ENCODE data around the gene CRMP1. TPM values are rescaled to one million over a fixed set of nuclear protein-coding genes. Genes with fewer than 3 reads are reported as not detected.

CRMP1 gene
- total and polyA plus RNA-seq, 9 of the 15 experiments (the other 6 are each of a cell fraction or from before 2014, with no cell fraction given) = 0.03 to 0.04 TPM; not detected in 7

- BruUV-seq (replicated peaks) = no TSS peak
- Histone ChIP-seq H4K20me1 (replicated peaks; ENCODE audit: control insufficient read depth, insufficient read depth, low read length) (no peaks in the 10 kb centered on the region; the same call in 1 of the 2 replicates), H3K4me1 (replicated peaks in 1 of 2; ENCODE audit: control insufficient read depth in 2 of 2, insufficient read depth in 2 of 2, low read length in 2 of 2) (peaks cover 0 to 22% of the 10 kb centered on the region in 2 experiments; a peak in 2 of 5 replicates), H3K79me2 (ENCODE audit: control insufficient read depth, insufficient read depth, low read length) (no peaks in the 10 kb centered on the region), H3K27me3 (ENCODE audit: control insufficient read depth in 2 of 2, insufficient read depth in 2 of 2, low read length in 2 of 2) (peaks cover 0 to 24% of the 10 kb centered on the region in 2 experiments; a peak in 2 of 5 replicates), H3K27ac (ENCODE audit: extremely low read depth, low read depth, low read length) (no peak overlapping the region), H3K36me3 (ENCODE audit: control insufficient read depth, insufficient read depth, low read length) (no peaks in the 10 kb centered on the region), H3K9ac (ENCODE audit: insufficient read depth in 1 of 2, low read depth in 2 of 2, low read length in 2 of 2) (no peak overlapping the region), H3K9me1 (ENCODE audit: control insufficient read depth, insufficient read depth, low read length) (no peaks in the 10 kb centered on the region), H3K9me3 (replicated peaks; ENCODE audit: control insufficient read depth, insufficient read depth, low read depth, low read length) (no peaks in the 10 kb centered on the region), H3K4me3 (no peak overlapping the region), H3K4me2 (ENCODE audit: insufficient read depth, low read length) (no peak overlapping the region), H2AFZ (ENCODE audit: low read depth, low read length) (no peak overlapping the region)
- intact Hi-C loops (cut with micrococcal nuclease) (no loop called here), in situ Hi-C loops (cut with MboI) (no loop called here)
- DNase-seq (ENCODE audit: extremely low read depth in 1 of 4, low spot score in 3 of 4) (peak in 1 of 4 experiments; percentile 17), FAIRE-seq (no peak), ATAC-seq (no peak)
- TF ChIP-seq ELK3 (CRISPR knock-in tag; IDR thresholded peaks at IDR 0.05) (no peak), ZNF280A (IDR thresholded peaks at IDR 0.05; ENCODE audit: low read depth, partially characterized antibody) (no peak), ZNF77 (CRISPR knock-in tag; IDR thresholded peaks at IDR 0.05) (no peak), ZNF277 (CRISPR knock-in tag; IDR thresholded peaks at IDR 0.05; ENCODE audit: borderline replicate concordance) (no peak), ELF2 (CRISPR knock-in tag; IDR thresholded peaks at IDR 0.05) (no peak), SAFB (IDR thresholded peaks at IDR 0.05; ENCODE audit: borderline replicate concordance, low read depth, low read length) (no peak), ZNF655 (CRISPR knock-in tag; IDR thresholded peaks at IDR 0.05) (no peak), ZNF143 (CRISPR knock-in tag; IDR thresholded peaks at IDR 0.05) (no peak), ZNF212 (CRISPR knock-in tag; IDR thresholded peaks at IDR 0.05) (no peak), ZNF174 (CRISPR knock-in tag; IDR thresholded peaks at IDR 0.05) (no peak), MAX (CRISPR knock-in tag; IDR thresholded peaks at IDR 0.05) (no peak), U2AF1 (optimal IDR thresholded peaks at IDR 0.05; ENCODE audit: low read depth, low read length) (no peak)
- WGBS (ENCODE audit: insufficient coverage, low coverage, missing lambda C conversion rate) = 2% methylated on average over 13 of the region's 81 CpGs
- ChIA-PET POLR2A (no interaction called here), CTCF (ENCODE audit: low intra/inter-chr PET ratio) (no interaction called here)
These were observed 4.5 kb downstream of the CRMP1 start for GRCh38 chr4:5888222-5889001.
